Transverse colon (tissue), 4 donors: ENCODE measurements around the gene FAM9B. TPM values are rescaled to one million over a fixed set of nuclear protein-coding genes. Genes with fewer than 3 reads are reported as not detected.

Source experiments
- DNase-seq: peaks from one replicate; pipeline ENCODE4 v3.0.0-alpha.2; 2019
- H3K27ac ChIP-seq, 4 donors: fragments of 200-600 bp; sonication (generic); 2 replicates each; pipeline ENCODE4 v1.5.1; 2016 to 2018; ENCODE audit warnings: inconsistent platforms in 4 of 4
- H3K27me3 ChIP-seq: fragments of 200-600 bp; sonication (generic); 2 replicates; pipeline ENCODE4 v1.5.1; 2017; ENCODE audit warnings: inconsistent platforms
- H3K36me3 ChIP-seq, 4 donors: fragments of 200-600 bp; sonication (generic); 2 replicates each; pipeline ENCODE4 v1.5.1; 2017 to 2019; ENCODE audit warnings: inconsistent platforms in 4 of 4
- H3K4me1 ChIP-seq, 4 donors: fragments of 200-600 bp; sonication (generic); 2 replicates each; pipeline ENCODE4 v1.5.1; 2017 to 2020; ENCODE audit warnings: inconsistent platforms in 4 of 4
- H3K4me3 ChIP-seq, 4 donors: fragments of 200-600 bp; sonication (generic); 1 replicate in 1 of 4; 2 replicates in 3 of 4; pipeline versions ENCODE4 v1.5.1 to v1.6.1; 2017 to 2019; ENCODE audit warnings: inconsistent platforms in 4 of 4
- H3K9me3 ChIP-seq, 2 donors: fragments of 200-600 bp; sonication (generic); 2 replicates each; pipeline ENCODE4 v1.5.1; 2017 to 2019; ENCODE audit warnings: inconsistent platforms in 2 of 2
- EP300 ChIP-seq: sonication (generic); formaldehyde crosslinking; IDR thresholded peaks from one replicate; pipeline ENCODE4 v1.6.1; 2017; ENCODE audit warnings: antibody characterized with exemption, low read depth
- POLR2A ChIP-seq: fragments of 450-650 bp; IDR thresholded peaks from one replicate; pipeline ENCODE4 v1.6.1; 2016; ENCODE audit warnings: antibody characterized with exemption, mild to moderate bottlenecking, moderate library complexity
- POLR2AphosphoS5 ChIP-seq, 3 donors: sonication (generic); formaldehyde crosslinking; IDR thresholded peaks; one replicate each; pipeline ENCODE4 v1.6.1; 2016; ENCODE audit warnings: antibody characterized with exemption in 3 of 3
- WGBS, 2 donors: methylation state at CpG; one replicate each; pipeline ENCODE4 v1.1.5; 2018; ENCODE audit warnings: low coverage in 1 of 2; 5-methylcytosine and 5-hydroxymethylcytosine counted together
- in situ Hi-C, 4 donors: fragments of 200-750 bp; cut with MboI; loops; one replicate each; pipeline versions ENCODE4 v1.15.0 to v1.15.1; 2017; ENCODE audit warnings: low sequenced_read_pairs in 3 of 4, low pct_ligation_motif_present in 1 of 4, low pct_unique_long_range_greater_than_20kb in 1 of 4
- intact Hi-C: fragments of 100-400 bp; cut with DNase I; formaldehyde crosslinking; loops from one replicate; pipeline ENCODE4 v1.15.1; 2023; ENCODE audit warnings: low total_unique reads
- total RNA-seq, 4 donors: library from RNA; depleted of rRNA; stranded (reverse); fragments of >200 nt; gene quantifications; one replicate each; pipeline ENCODE4 v1.1.0, GENCODE V29; 2016
- TF ChIP-seq, protein P1 (sequence below), 5 experiments: fragments of 200-600 bp in 3 of 5; fragments of 450-650 bp in 2 of 5; sonication (generic) in 3 of 5; IDR thresholded peaks; 1 replicate in 2 of 5; 2 replicates in 3 of 5; pipeline ENCODE4 v1.5.1; 2016 to 2017; ENCODE audit warnings: antibody characterized with exemption in 5 of 5, inconsistent platforms in 3 of 5, mild to moderate bottlenecking in 2 of 5, moderate library complexity in 1 of 5

FAM9B gene
- total RNA-seq, 4 donors from 2014 or later: not detected

- Histone ChIP-seq H3K27ac (no peak overlapping the region), H3K4me3 (no peak overlapping the region), H3K9me3 (no peaks in the 10 kb centered on the region), H3K4me1 (no peaks in the 10 kb centered on the region), H3K36me3 (no peaks in the 10 kb centered on the region), H3K27me3 (no peaks in the 10 kb centered on the region)
- WGBS, 2 donors: 79% methylated on average over 3 of the region's 3 CpGs
- TF ChIP-seq, protein P1, sequence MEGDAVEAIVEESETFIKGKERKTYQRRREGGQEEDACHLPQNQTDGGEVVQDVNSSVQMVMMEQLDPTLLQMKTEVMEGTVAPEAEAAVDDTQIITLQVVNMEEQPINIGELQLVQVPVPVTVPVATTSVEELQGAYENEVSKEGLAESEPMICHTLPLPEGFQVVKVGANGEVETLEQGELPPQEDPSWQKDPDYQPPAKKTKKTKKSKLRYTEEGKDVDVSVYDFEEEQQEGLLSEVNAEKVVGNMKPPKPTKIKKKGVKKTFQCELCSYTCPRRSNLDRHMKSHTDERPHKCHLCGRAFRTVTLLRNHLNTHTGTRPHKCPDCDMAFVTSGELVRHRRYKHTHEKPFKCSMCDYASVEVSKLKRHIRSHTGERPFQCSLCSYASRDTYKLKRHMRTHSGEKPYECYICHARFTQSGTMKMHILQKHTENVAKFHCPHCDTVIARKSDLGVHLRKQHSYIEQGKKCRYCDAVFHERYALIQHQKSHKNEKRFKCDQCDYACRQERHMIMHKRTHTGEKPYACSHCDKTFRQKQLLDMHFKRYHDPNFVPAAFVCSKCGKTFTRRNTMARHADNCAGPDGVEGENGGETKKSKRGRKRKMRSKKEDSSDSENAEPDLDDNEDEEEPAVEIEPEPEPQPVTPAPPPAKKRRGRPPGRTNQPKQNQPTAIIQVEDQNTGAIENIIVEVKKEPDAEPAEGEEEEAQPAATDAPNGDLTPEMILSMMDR (IDR thresholded peaks at IDR 0.05): no peak
- no peak for TF ChIP-seq POLR2A
- TF ChIP-seq EP300: no peak
- no peak for TF ChIP-seq POLR2AphosphoS5 (IDR thresholded peaks at IDR 0.05)
- in situ Hi-C loops (no loop called here), intact Hi-C loops (no loop called here)
- no peak for DNase-seq
These were observed 18.2 kb upstream of the FAM9B start for GRCh38 chrX:9052081-9052480.

DNA sequence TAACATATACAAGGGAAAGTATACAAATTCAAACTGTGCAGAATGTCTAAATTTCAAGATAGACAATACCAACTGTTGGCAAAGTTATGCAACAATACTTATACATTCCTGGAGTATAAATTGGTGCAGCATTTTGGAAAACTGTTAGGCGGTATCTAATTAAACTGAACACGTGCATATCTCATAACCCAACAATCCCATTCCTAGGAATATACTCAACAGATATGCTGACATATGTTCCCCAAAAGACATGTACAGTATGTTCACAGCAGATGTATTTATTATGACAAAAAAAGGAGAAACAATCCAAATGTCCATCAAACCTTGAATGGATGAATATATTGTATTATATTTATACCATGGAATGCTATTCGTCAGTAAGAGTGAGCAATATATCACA is 16.4 kb upstream of the FAM9B start:
- Histone ChIP-seq H3K4me1 (no peaks in the 10 kb centered on the region), H3K27ac (no peak overlapping the region), H3K4me3 (no peak overlapping the region), H3K27me3 (no peaks in the 10 kb centered on the region), H3K9me3 (no peaks in the 10 kb centered on the region), H3K36me3 (no peaks in the 10 kb centered on the region)
- WGBS, 2 donors: 80 to 86% methylated on average over 3 of the region's 3 CpGs
- in situ Hi-C loops (no loop called here), intact Hi-C loops (no loop called here)
- TF ChIP-seq, protein P1 (IDR thresholded peaks at IDR 0.05): no peak
- TF ChIP-seq POLR2A (no peak), POLR2AphosphoS5 (IDR thresholded peaks at IDR 0.05) (no peak), EP300 (no peak)
- no peak for DNase-seq

DNA sequence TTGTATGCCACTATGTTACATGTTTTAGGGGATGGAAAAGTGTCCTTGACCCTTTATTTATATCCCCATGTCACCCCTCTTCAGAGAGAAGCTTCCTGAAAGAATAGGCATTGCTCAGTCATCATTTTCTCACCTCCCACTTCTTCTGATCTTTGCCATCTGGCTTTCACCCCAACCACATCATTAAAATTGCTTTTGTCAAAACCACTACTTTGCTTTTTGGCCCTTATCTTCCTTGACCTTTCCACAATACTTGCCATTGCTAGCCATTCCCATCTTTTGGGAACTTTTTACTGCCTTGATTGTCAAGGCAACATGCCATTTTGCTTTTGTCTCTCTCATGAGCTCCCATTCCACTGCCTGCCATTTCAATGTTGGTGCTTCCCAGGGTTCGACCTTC is 14.9 kb upstream of the FAM9B start:
- WGBS, 2 donors: 73% methylated on average over 1 of the region's 1 CpG; no CpG with 5 or more reads in 1 of the 2 donors
- DNase-seq: no peak
- TF ChIP-seq POLR2AphosphoS5 (IDR thresholded peaks at IDR 0.05): no peak
- TF ChIP-seq EP300: no peak
- Histone ChIP-seq H3K4me3 (no peak overlapping the region), H3K27ac (no peak overlapping the region), H3K4me1 (no peaks in the 10 kb centered on the region), H3K9me3 (no peaks in the 10 kb centered on the region), H3K36me3 (no peaks in the 10 kb centered on the region), H3K27me3 (no peaks in the 10 kb centered on the region)
- intact Hi-C loops: no loop called here
- in situ Hi-C loops: no loop called here

DNA sequence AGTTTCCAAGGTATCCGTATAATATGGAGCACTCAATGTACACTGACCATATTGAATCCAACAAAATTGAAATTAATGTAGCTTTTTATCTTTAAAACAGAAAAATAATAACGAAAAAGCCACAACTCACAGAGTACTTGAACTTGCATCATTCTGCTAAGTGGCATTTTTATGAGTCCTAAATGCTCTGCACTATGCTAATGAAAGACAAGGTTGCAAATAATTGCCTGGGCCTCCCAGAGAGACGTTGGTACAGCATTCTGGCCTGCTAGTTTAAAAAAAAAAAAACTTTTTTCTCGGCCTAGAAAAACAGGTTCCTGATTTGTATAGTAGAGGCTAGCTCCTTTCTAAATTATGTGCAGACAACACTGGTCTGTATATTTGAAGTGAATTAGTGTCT is 4.3 kb upstream of the FAM9B start:
- Histone ChIP-seq H3K4me1 (no peaks in the 10 kb centered on the region), H3K27ac (no peak overlapping the region), H3K27me3 (no peaks in the 10 kb centered on the region), H3K36me3 (no peaks in the 10 kb centered on the region), H3K4me3 (no peak overlapping the region), H3K9me3 (no peaks in the 10 kb centered on the region)
- no peak for DNase-seq
- 55 to 64% methylated on average over 3 to 4 of the region's 4 CpGs for WGBS, 2 donors
- intact Hi-C loops (no loop called here), in situ Hi-C loops (no loop called here)
- no peak for TF ChIP-seq EP300
- TF ChIP-seq, protein P1 (IDR thresholded peaks at IDR 0.05): no peak
- TF ChIP-seq POLR2A: no peak
- TF ChIP-seq POLR2AphosphoS5 (IDR thresholded peaks at IDR 0.05): no peak

GRCh38 chrX:9037296-9037695 is 3.4 kb upstream of the FAM9B start:
- intact Hi-C loops (no loop called here), in situ Hi-C loops (no loop called here)
- no peaks in the 10 kb centered on the region for H3K27me3 ChIP-seq
- WGBS, 2 donors: 60 to 68% methylated on average over 1 to 4 of the region's 4 CpGs
- H3K36me3 ChIP-seq: no peaks in the 10 kb centered on the region
- no peak for DNase-seq
- H3K4me1 ChIP-seq: no peaks in the 10 kb centered on the region
- H3K9me3 ChIP-seq: no peaks in the 10 kb centered on the region
- no peak for TF ChIP-seq POLR2AphosphoS5 (IDR thresholded peaks at IDR 0.05)
- no peak for TF ChIP-seq EP300
- TF ChIP-seq, protein P1 (IDR thresholded peaks at IDR 0.05): no peak
- TF ChIP-seq POLR2A: no peak
- H3K4me3 ChIP-seq: no peak overlapping the region
- H3K27ac ChIP-seq: no peak overlapping the region
